ENCODE data around the gene AKT2. TPM values are rescaled to one million over a fixed set of nuclear protein-coding genes. Genes with fewer than 3 reads are reported as not detected.

The AKT2 gene
- total and polyA plus RNA-seq, 2 donors from 2014 or later = 75.0 to 154 TPM

GRCh38 chr19:40214936-40215335, 70.2 kb downstream of the AKT2 start:
- intact Hi-C loops (cut with DNase I) = no loop called here
- peaks cover 0 to 4% (median 4%) of the 10 kb centered on the region in 3 donors for H3K36me3 ChIP-seq (ENCODE audit: control insufficient read depth in 2 of 3, insufficient read depth in 3 of 3, low read length in 3 of 3)
- H3K4me3 ChIP-seq (ENCODE audit: low read length in 3 of 3) = no peak overlapping the region
- no peaks in the 10 kb centered on the region for H3K4me1 ChIP-seq (ENCODE audit: control insufficient read depth in 2 of 3, insufficient read depth in 2 of 3, low read depth in 1 of 3, low read length in 3 of 3)
- no peak overlapping the region for H3K9ac ChIP-seq (ENCODE audit: low read length in 3 of 3)
- no peak overlapping the region for H3K27ac ChIP-seq (ENCODE audit: low read depth in 2 of 2, low read length in 2 of 2)
- DNase-seq = no peak
- peaks cover 11% of the 10 kb centered on the region for H3K27me3 ChIP-seq (ENCODE audit: control insufficient read depth, insufficient read depth, low read length)
- FAIRE-seq = no peak
- TF ChIP-seq, protein P1, sequence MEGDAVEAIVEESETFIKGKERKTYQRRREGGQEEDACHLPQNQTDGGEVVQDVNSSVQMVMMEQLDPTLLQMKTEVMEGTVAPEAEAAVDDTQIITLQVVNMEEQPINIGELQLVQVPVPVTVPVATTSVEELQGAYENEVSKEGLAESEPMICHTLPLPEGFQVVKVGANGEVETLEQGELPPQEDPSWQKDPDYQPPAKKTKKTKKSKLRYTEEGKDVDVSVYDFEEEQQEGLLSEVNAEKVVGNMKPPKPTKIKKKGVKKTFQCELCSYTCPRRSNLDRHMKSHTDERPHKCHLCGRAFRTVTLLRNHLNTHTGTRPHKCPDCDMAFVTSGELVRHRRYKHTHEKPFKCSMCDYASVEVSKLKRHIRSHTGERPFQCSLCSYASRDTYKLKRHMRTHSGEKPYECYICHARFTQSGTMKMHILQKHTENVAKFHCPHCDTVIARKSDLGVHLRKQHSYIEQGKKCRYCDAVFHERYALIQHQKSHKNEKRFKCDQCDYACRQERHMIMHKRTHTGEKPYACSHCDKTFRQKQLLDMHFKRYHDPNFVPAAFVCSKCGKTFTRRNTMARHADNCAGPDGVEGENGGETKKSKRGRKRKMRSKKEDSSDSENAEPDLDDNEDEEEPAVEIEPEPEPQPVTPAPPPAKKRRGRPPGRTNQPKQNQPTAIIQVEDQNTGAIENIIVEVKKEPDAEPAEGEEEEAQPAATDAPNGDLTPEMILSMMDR (IDR thresholded peaks at IDR 0.05; ENCODE audit: borderline replicate concordance, extremely low read depth, insufficient read depth) = no peak
- H3K9me3 ChIP-seq (ENCODE audit: control insufficient read depth in 2 of 3, insufficient read depth in 1 of 3, low read length in 3 of 3) = no peaks in the 10 kb centered on the region

- Histone ChIP-seq H3K36me3 (ENCODE audit: control insufficient read depth in 2 of 3, insufficient read depth in 3 of 3, low read length in 3 of 3) (peaks cover 0 to 4% (median 4%) of the 10 kb centered on the region in 3 donors), H3K4me3 (ENCODE audit: low read length in 3 of 3) (no peak overlapping the region), H3K27me3 (ENCODE audit: control insufficient read depth, insufficient read depth, low read length) (peaks cover 9% of the 10 kb centered on the region), H3K4me1 (ENCODE audit: control insufficient read depth in 2 of 3, insufficient read depth in 2 of 3, low read depth in 1 of 3, low read length in 3 of 3) (no peaks in the 10 kb centered on the region), H3K9me3 (ENCODE audit: control insufficient read depth in 2 of 3, insufficient read depth in 1 of 3, low read length in 3 of 3) (no peaks in the 10 kb centered on the region), H3K9ac (ENCODE audit: low read length in 3 of 3) (no peak overlapping the region), H3K27ac (ENCODE audit: low read depth in 2 of 2, low read length in 2 of 2) (no peak overlapping the region)
- intact Hi-C loops (cut with DNase I) = no loop called here
- no peak for FAIRE-seq
- TF ChIP-seq, protein P1 (IDR thresholded peaks at IDR 0.05; ENCODE audit: borderline replicate concordance, extremely low read depth, insufficient read depth) = no peak
- DNase-seq = no peak
These were observed 71.1 kb downstream of the AKT2 start for GRCh38 chr19:40213882-40214570.

GRCh38 chr19:40213251-40213829, 71.8 kb downstream of the AKT2 start:
- Histone ChIP-seq H3K4me1 (ENCODE audit: control insufficient read depth in 2 of 3, insufficient read depth in 2 of 3, low read depth in 1 of 3, low read length in 3 of 3) (no peaks in the 10 kb centered on the region), H3K4me3 (ENCODE audit: low read length in 3 of 3) (no peak overlapping the region), H3K27ac (ENCODE audit: low read depth in 2 of 2, low read length in 2 of 2) (no peak overlapping the region), H3K9ac (ENCODE audit: low read length in 3 of 3) (no peak overlapping the region), H3K27me3 (ENCODE audit: control insufficient read depth, insufficient read depth, low read length) (peaks cover 6% of the 10 kb centered on the region), H3K36me3 (ENCODE audit: control insufficient read depth in 2 of 3, insufficient read depth in 3 of 3, low read length in 3 of 3) (peaks cover 0 to 4% (median 4%) of the 10 kb centered on the region in 3 donors), H3K9me3 (ENCODE audit: control insufficient read depth in 2 of 3, insufficient read depth in 1 of 3, low read length in 3 of 3) (no peaks in the 10 kb centered on the region)
- intact Hi-C loops (cut with DNase I) = no loop called here
- TF ChIP-seq, protein P1 (IDR thresholded peaks at IDR 0.05; ENCODE audit: borderline replicate concordance, extremely low read depth, insufficient read depth) = no peak
- DNase-seq (no peak), FAIRE-seq (no peak)
